CD4-positive, alpha-beta T cell treated with Interleukin-15 for 4 hours (primary cell): ENCODE results near the gene ABCA1.
A peak's percentile ranks its signal among the peaks of the same experiment; 100 is the strongest.

Experiments
- DNase-seq: peaks from one replicate; pipeline ENCODE4 v3.0.0-alpha.2; 2020; ENCODE audit warnings: low spot score

Gene ABCA1

DNA sequence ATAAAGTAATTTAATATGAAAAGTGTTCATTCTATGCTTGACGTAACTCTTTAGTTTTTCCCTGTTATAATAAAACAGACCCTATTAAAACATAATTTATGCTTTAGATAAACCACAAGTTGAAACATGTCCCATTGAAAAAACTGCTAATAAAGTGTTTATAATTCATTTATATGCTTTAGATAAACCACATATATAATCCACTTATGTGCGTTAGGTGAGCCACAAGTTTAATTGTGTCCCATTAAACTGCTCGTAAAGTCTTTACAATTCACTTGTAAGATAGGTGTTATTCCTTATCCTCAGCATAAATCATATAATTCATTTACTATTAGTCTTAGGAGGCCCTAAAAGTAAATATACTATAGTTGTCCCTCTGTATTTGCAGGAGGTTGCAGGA, 160.4 kb downstream of the ABCA1 start:
- no peak for DNase-seq

DNA sequence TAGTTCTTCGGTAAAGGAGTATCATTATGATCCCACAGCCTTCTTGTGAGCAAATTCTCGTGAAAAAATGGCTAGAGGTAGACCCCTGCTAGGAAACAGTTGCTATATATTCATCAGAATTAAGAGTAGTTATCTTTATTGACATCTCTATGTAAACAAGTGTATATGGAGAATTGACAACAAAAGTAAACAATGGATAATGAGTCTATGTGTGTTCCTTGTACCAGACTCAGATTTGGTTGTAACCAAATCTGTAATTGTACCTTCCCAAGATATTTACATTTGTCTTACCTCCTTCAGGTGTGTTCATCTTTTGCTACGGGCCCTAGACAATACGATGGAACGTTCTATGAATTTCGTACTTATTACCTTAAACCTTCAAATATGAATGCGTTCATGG, 161.9 kb downstream of the ABCA1 start:
- no peak for DNase-seq

DNA sequence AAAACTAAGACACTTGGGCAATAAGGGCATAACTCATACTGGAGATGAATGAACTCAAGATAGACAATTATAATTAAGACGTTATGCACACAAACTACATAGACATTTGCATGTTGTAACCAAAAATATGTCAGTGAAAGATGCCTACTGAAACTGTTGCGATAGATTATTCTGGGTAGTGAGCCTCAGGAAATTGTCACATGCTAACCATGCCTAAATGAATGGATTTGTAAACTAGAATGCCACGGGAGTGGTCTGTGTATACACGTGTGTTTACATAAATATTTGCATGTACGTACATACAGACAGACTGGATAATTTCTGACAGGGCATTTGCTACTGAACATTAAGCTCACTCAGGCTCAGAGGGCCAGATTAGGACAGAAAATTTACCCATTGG, 162.8 kb downstream of the ABCA1 start:
- no peak for DNase-seq

DNA sequence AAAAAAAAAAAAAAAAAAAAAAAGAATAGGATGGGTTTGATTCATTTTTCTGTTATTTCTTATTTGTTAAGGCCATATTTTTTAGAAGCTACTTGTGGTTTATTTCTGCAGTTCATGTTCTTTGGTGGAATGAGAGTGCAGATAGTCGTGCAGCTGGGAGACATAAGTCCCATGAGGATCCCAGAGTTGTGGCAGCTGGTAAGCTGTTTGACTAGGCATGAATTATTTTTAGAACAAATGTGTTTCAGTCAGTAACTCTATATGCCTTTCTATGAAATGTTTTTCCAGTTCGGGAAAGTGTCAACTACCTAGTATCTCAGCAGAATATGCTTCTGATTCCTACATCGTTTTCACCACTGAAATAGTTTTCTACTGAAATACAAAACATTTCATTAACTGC, 169.0 kb downstream of the ABCA1 start:
- no peak for DNase-seq

DNA sequence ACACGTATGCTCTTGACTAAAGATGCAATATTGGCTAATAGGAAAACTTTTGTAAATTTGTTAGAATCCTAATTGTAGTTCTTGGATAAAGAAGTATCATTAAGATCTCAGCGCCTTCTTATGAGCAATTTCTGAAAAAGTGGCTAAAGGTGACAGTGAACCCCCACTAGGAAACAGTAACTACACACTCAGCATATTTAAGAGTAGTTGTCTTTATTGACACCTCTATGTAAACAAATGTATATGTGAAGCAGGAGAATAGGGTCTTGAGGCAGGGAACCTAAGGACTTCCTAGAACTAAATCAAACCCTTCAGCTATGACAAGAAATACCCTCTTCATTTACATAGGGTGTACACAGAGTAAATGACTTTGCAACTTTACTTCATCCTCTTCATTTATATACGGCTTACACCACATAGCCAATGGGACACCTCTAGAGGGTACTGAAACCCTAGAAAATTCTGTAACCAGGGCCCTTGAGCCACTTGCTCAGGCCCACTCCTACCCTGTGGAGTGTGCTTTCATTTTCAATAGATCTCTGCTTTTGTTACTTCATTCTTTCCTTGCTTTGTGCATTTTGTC, 177.7 kb downstream of the ABCA1 start:
- DNase-seq: no peak

DNA sequence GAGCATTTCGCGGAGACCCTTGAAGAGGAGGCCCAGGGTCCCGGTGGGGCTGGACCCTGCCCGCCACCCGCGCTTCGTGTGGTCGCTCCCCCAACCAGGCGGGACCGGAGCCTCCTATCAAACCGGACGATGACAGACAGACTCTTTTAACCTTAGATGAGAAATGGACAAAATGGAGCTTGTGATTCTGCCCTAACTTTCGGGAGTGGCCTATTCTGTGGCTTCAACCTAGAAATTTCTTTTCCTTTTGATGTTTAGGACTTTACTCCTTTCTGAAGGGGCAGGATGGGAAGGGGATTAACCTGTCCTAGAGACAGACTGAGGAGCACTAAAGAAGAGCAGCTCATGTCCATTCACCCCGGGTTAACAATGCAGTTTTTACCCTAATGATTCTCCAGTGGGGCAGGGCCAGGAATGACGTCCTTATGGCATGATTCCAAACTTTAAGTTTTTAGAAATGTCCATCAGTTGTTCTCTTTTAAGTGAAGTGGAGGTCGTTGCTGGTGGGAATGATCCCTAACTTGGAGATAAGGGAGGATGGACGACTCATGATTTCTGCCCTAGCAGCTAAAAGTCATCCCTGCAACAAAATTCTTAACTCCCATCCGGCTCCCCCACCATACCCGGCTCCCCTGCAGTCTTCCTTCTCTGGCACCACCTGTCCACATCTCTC, 179.5 kb downstream of the ABCA1 start:
- no peak for DNase-seq

DNA sequence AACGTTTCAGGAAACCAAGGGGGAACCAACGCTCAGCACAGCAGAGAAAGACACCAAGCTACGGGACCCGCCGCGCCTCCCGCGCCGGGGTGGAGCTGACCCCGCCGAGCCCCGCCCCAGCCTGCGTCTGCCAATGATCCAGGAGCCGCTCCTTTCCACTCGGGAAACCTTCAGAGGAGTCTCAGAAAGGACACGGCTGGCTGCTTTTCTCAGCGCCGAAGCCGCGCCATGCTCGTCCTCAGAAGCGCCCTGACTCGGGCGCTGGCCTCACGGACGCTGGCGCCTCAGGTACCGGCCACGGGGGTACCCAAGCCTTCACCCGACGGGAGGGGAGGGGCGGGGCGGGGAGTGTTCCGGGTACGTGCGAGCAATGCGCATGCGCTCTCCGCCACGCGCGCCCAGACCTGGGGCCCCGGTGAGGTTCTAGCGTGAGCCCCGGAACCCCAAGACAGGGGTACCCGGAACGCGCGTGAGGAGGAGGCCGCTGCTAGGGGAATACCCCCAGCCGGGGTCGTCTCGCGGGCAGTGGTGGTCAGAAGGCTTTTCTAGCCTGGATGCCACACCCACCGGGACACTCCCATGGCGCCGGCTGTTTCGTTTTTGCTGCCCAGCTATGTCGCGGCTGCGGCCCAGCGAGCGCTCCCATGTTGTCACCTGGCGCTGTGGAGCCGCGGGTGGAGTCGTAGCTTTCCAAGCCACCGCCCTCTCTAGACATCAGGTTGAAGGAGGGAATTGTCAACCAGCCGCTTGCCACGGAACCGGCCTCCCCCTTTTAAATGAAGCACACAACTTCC, 180.2 kb downstream of the ABCA1 start, which contains the start of gene NIPSNAP3A:
NIPSNAP3A (plus strand) TSS at position 119 of the 794 bp plus-strand sequence; CDS start at position 229, 110 bp downstream.
- DNase-seq: peak; percentile 86

DNA sequence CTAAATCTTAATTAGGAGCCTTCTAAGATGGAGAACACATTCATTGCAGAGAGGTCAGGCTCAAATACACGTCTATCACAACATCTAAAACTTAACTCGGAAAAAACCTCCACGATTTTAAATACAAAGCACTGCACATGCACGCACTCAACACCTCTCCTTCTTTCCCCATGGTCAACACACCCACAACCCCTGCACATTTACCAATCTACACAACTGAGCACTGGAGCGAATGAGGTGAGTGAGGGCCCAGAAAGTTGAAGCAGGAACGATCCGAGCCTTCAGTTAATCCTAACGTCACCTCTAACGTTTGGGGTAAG, 180.8 kb downstream of the ABCA1 start:
- no peak for DNase-seq

DNA sequence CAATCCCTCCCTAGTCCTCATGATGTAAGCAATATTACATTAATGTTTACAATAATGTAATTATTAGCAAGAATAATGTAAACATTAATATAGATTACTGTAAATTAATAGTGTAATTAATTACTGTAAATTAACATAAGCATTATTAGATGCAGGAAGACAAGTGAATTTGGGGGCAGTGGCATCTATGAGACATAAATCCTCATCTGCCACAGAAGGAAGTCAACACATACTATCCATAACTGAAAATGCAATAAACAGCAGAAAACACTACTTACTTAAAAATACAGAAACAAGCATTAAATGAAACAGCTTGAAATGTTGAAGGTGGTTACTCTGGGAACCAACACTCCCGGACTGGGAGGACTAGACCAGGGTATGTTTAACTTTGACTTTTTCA, 181.2 kb downstream of the ABCA1 start:
- no peak for DNase-seq

DNA sequence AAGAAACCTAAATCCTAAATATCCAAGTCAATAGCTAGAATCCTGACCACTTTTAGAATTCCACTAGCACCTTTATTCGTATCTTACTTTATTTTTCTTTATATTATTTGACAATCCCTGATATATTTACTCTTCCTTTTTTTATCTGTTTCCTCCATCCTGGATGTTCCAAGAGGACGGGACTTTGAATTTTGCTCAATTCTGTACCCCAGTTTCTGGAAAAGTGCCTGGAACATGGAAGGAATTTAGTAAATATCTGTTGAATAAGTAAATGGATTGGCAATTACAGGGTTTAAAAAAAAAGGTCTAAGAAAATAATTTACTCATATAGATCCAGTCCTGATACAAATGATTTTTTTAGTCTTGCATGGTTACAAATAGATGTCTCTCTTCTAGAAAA, 181.7 kb downstream of the ABCA1 start:
- no peak for DNase-seq

DNA sequence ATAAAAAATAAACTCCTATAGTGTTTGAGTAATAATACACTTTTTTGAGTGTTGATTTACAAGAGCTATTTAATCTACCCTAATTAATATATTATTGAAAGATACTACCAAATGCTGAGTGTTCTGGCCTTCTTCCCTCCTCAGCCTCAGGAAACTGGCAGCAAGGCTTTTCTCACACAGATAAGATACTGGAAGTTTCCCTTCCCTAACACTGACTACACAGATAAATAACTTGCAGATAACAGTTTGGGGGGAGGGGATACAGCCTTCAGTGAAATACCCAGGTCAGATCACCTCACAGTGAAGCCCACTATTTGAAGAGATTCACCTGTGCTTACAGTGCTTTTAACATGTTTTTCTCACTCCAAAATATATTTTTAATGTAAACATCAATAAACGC, 182.1 kb downstream of the ABCA1 start:
- DNase-seq: no peak

DNA sequence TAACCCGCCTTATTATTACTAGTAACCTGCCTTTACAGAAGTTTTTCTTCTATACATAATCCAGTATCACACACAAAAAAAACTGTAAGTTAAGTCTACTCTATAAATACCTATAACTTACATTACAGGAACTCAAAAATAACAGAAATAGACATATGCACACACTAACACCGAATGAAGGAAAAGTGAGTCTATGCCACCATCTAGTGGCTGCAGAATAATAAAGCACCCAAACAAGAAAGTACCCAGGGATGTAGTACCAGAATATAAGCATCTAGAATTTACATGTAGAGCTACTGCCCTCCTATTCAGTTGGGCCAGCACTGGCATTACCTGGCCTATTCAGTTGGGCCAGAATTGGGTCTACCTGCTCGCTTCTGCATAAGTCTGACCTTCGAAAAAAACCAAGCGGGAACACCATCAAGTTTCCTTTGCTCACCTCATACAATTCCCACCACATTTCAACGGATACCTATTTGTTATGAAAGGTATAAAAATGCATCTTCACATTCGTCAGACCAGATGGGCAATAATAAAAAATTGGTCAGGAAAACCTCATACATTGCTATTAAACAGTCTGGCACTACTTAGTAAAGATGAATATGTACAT, 184.5 kb downstream of the ABCA1 start:
- peak; percentile 72 for DNase-seq

DNA sequence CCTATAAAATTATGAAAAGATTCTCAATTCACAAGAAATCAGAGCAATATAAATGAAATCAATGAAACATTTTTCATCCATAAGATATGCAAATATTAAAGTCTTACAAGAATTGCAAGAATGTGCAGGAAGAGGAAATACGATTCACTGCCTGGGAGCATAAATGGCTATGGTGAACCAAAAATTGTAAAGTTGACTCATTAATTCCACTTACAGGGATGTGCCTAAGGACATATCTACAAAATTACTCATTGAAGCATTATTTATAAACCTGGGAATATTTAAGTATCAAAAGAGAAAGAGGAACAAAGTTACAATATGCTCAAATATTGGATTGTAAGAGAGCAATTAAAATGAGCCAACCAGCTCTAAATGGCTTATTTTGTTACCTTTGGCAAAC, 187.3 kb downstream of the ABCA1 start:
- no peak for DNase-seq

DNA sequence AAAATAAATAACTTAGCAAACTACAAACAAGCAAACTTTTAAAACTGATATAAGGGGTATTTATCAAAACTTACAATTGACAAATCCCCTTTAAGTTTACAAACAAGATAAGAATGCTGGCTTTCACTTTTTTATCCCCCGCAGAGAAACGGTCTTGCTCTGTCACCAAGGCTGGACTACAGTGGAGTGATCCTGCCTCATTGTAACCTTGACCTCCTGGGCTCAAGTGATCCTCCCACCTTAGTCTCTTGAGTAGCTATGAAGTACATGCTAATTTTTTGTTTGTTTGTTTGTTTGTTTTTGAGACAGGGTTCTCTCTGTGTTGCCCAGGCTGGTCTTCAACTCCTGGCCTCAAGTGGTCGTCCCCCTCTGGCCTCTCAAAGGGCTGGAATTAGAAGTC, 189.5 kb downstream of the ABCA1 start:
- DNase-seq: no peak
